ENCODE results near the gene SLC25A48. TPM values are rescaled to one million over a fixed set of nuclear protein-coding genes. Genes with fewer than 3 reads are reported as not detected.

The SLC25A48 gene
- 1 to 10 TPM; 1.7 to 5.7 (median 3.1) TPM for total RNA-seq

GRCh38 chr5:135834639-135835529 is at the start of gene SLC25A48:
Gene SLC25A48, plus strand, starts transcription at chr5:135834663. Its CDS starts 185 bp downstream, at chr5:135834848.
- TF ChIP-seq EP300 (IDR thresholded peaks at IDR 0.05) (no peak), POLR2AphosphoS5 (IDR thresholded peaks at IDR 0.05) (no peak), CTCF (IDR thresholded peaks at IDR 0.05) (no peak), POLR2A (IDR thresholded peaks at IDR 0.05) (no peak)
- Histone ChIP-seq H3K27ac (no peak within 1 kb of the TSS), H3K4me1 (peaks cover 18% of the 10 kb centered on the region), H3K27me3 (peaks cover 39% of the 10 kb centered on the region), H3K4me3 (peak within 1 kb of the TSS; percentile 58), H3K9me3 (no peaks in the 10 kb centered on the region), H3K36me3 (no peaks in the 10 kb centered on the region)
- peak in 1 of 2 donors; percentile 84 for DNase-seq (ENCODE audit: low spot score in 2 of 2)
- 7% methylated on average over 14 of the region's 68 CpGs for WGBS

- Histone ChIP-seq H3K27me3 (peaks cover 5% of the 10 kb centered on the region), H3K9me3 (no peaks in the 10 kb centered on the region), H3K36me3 (no peaks in the 10 kb centered on the region), H3K27ac (no peak overlapping the region), H3K4me1 (no peaks in the 10 kb centered on the region), H3K4me3 (no peak overlapping the region)
- DNase-seq (ENCODE audit: low spot score in 2 of 2) = no peak
- WGBS = 79% methylated on average over 10 of the region's 10 CpGs
- TF ChIP-seq CTCF (IDR thresholded peaks at IDR 0.05) (no peak), EP300 (IDR thresholded peaks at IDR 0.05) (no peak), POLR2AphosphoS5 (IDR thresholded peaks at IDR 0.05) (no peak), POLR2A (IDR thresholded peaks at IDR 0.05) (no peak)
Observed at GRCh38 chr5:135800656-135801055, 33.8 kb upstream of the SLC25A48 start.

GRCh38 chr5:135810188-135810943 is 24.1 kb upstream of the SLC25A48 start:
- Histone ChIP-seq H3K9me3 (no peaks in the 10 kb centered on the region), H3K27me3 (no peaks in the 10 kb centered on the region), H3K4me1 (no peaks in the 10 kb centered on the region), H3K4me3 (no peak overlapping the region), H3K27ac (peak overlapping the region; percentile 40), H3K36me3 (no peaks in the 10 kb centered on the region)
- no peak for DNase-seq (ENCODE audit: low spot score in 2 of 2)
- TF ChIP-seq POLR2AphosphoS5 (IDR thresholded peaks at IDR 0.05) (no peak), CTCF (IDR thresholded peaks at IDR 0.05) (no peak), POLR2A (IDR thresholded peaks at IDR 0.05) (no peak)
- WGBS = 88% methylated on average over 7 of the region's 7 CpGs

GRCh38 chr5:135811007-135811406 is 23.5 kb upstream of the SLC25A48 start:
- no peaks in the 10 kb centered on the region for H3K27me3 ChIP-seq
- no peaks in the 10 kb centered on the region for H3K4me1 ChIP-seq
- peak overlapping the region; percentile 40 for H3K27ac ChIP-seq
- H3K36me3 ChIP-seq = no peaks in the 10 kb centered on the region
- H3K9me3 ChIP-seq = no peaks in the 10 kb centered on the region
- no peak overlapping the region for H3K4me3 ChIP-seq
- TF ChIP-seq CTCF (IDR thresholded peaks at IDR 0.05) (no peak), POLR2AphosphoS5 (IDR thresholded peaks at IDR 0.05) (no peak), EP300 (IDR thresholded peaks at IDR 0.05) (no peak), POLR2A (IDR thresholded peaks at IDR 0.05) (no peak)
- DNase-seq (ENCODE audit: low spot score in 2 of 2) = no peak
- 89% methylated on average over 4 of the region's 4 CpGs for WGBS

- no peaks in the 10 kb centered on the region for H3K36me3 ChIP-seq
- no peaks in the 10 kb centered on the region for H3K4me1 ChIP-seq
- no peaks in the 10 kb centered on the region for H3K9me3 ChIP-seq
- DNase-seq (ENCODE audit: low spot score in 2 of 2) = no peak
- H3K27me3 ChIP-seq = no peaks in the 10 kb centered on the region
- TF ChIP-seq EP300 (IDR thresholded peaks at IDR 0.05) (no peak), CTCF (IDR thresholded peaks at IDR 0.05) (no peak), POLR2A (IDR thresholded peaks at IDR 0.05) (no peak), POLR2AphosphoS5 (IDR thresholded peaks at IDR 0.05) (no peak)
- no peak overlapping the region for H3K4me3 ChIP-seq
- WGBS = 74% methylated on average over 7 of the region's 7 CpGs
- H3K27ac ChIP-seq = no peak overlapping the region
Observed at GRCh38 chr5:135813758-135814157, 20.7 kb upstream of the SLC25A48 start.
